H9 (cell line): ENCODE data around the gene ARHGAP27. TPM values are rescaled to one million over a fixed set of nuclear protein-coding genes. Genes with fewer than 3 reads are reported as not detected.
A peak's percentile ranks its signal among the peaks of the same experiment; 100 is the strongest.

ENCODE experiments used
- DNase-seq: peaks from one replicate; pipeline ENCODE4 v3.0.0-alpha.2; 2017
- H2AFZ ChIP-seq: one replicate; pipeline ENCODE4 v1.6.1; 2013; ENCODE audit warnings: mild to moderate bottlenecking, low read length, control low read depth, moderate library complexity
- H2AK5ac ChIP-seq: 2 replicates; pipeline ENCODE4 v1.6.1; 2013; ENCODE audit warnings: low read length, control low read depth, mixed read lengths; ENCODE audit not compliant: insufficient read length
- H2BK120ac ChIP-seq: one replicate; pipeline ENCODE4 v1.6.1; 2013; ENCODE audit warnings: low read depth, mild to moderate bottlenecking, low read length, control low read depth, inconsistent platforms; ENCODE audit not compliant: poor library complexity, severe bottlenecking
- H2BK12ac ChIP-seq: 2 replicates; pipeline ENCODE4 v1.6.1; 2013; ENCODE audit warnings: low read length, control low read depth, mixed read lengths, low read depth; ENCODE audit not compliant: insufficient read length
- H2BK15ac ChIP-seq: 2 replicates; pipeline ENCODE4 v1.6.1; 2013; ENCODE audit warnings: low read depth, low read length, control low read depth
- H2BK20ac ChIP-seq: one replicate; pipeline ENCODE4 v1.6.1; 2013; ENCODE audit warnings: low read depth, mild to moderate bottlenecking, low read length, control low read depth, inconsistent platforms; ENCODE audit not compliant: poor library complexity, severe bottlenecking
- H2BK5ac ChIP-seq: 2 replicates; pipeline ENCODE4 v1.6.1; 2013; ENCODE audit warnings: low read length, control low read depth, mixed read lengths; ENCODE audit not compliant: insufficient read length
- H3K14ac ChIP-seq: 2 replicates; pipeline ENCODE4 v1.6.1; 2013; ENCODE audit warnings: low read length, control low read depth; ENCODE audit not compliant: insufficient read depth
- H3K18ac ChIP-seq: 2 replicates; pipeline ENCODE4 v1.6.1; 2013; ENCODE audit warnings: low read depth, mild to moderate bottlenecking, mixed read lengths, low read length, control low read depth; ENCODE audit not compliant: insufficient read length
- H3K23ac ChIP-seq: 2 replicates; pipeline ENCODE4 v1.6.1; 2013; ENCODE audit warnings: low read length, control low read depth, mixed read lengths, low read depth; ENCODE audit not compliant: insufficient read length
- H3K23me2 ChIP-seq: 2 replicates; pipeline ENCODE4 v1.6.1; 2013; ENCODE audit warnings: low read depth, mild to moderate bottlenecking, mixed read lengths, low read length, control low read depth; ENCODE audit not compliant: insufficient read length, poor library complexity, severe bottlenecking
- H3K27ac ChIP-seq: 2 replicates; pipeline ENCODE4 v1.5.1; 2013; ENCODE audit warnings: low read length, control low read depth, mixed read lengths, low read depth; ENCODE audit not compliant: insufficient read length
- H3K27me3 ChIP-seq: 2 replicates; pipeline ENCODE4 v1.6.1; 2013; ENCODE audit warnings: low read length, control low read depth, inconsistent platforms; ENCODE audit not compliant: insufficient read depth
- H3K4ac ChIP-seq: 2 replicates; pipeline ENCODE4 v1.6.1; 2013; ENCODE audit warnings: low read depth, mild to moderate bottlenecking, control low read depth, inconsistent platforms, low read length, moderate library complexity
- H3K4me1 ChIP-seq: 2 replicates; pipeline ENCODE4 v1.6.1; 2013; ENCODE audit warnings: low read length, control low read depth, inconsistent platforms; ENCODE audit not compliant: insufficient read depth
- H3K4me2 ChIP-seq: 2 replicates; pipeline ENCODE4 v1.6.1; 2013; ENCODE audit warnings: low read length, control low read depth, mixed read lengths; ENCODE audit not compliant: insufficient read length, insufficient read depth
- H3K56ac ChIP-seq: 2 replicates; pipeline ENCODE4 v1.6.1; 2013; ENCODE audit warnings: low read depth, mild to moderate bottlenecking, mixed read lengths, low read length, control low read depth; ENCODE audit not compliant: insufficient read length
- H3K79me1 ChIP-seq: 2 replicates; pipeline ENCODE4 v1.6.1; 2013; ENCODE audit warnings: low read depth, mild to moderate bottlenecking, moderate library complexity, low read length, control low read depth, inconsistent platforms; ENCODE audit not compliant: insufficient read depth, poor library complexity, severe bottlenecking
- H3K79me2 ChIP-seq: 2 replicates; pipeline ENCODE4 v1.6.1; 2013; ENCODE audit warnings: low read length, control low read depth, inconsistent platforms; ENCODE audit not compliant: insufficient read depth
- H3K9ac ChIP-seq: 2 replicates; pipeline ENCODE4 v1.6.1; 2013; ENCODE audit warnings: low read length, control low read depth, mixed read lengths; ENCODE audit not compliant: insufficient read length; ENCODE audit errors: extremely low read depth
- H3K9me3 ChIP-seq: one replicate; pipeline ENCODE4 v1.6.1; 2013; ENCODE audit warnings: low read depth, low read length, inconsistent platforms; ENCODE audit not compliant: control insufficient read depth
- H3T11ph ChIP-seq: one replicate; pipeline ENCODE4 v1.6.1; 2013; ENCODE audit warnings: mild to moderate bottlenecking, low read length, control low read depth, inconsistent platforms
- H4K20me1 ChIP-seq: one replicate; pipeline ENCODE4 v1.6.1; 2013; ENCODE audit not compliant: control insufficient read depth, insufficient read length, insufficient read depth
- H4K5ac ChIP-seq: 2 replicates; pipeline ENCODE4 v1.6.1; 2013; ENCODE audit warnings: low read depth, mild to moderate bottlenecking, mixed read lengths, low read length, control low read depth; ENCODE audit not compliant: insufficient read length
- H4K8ac ChIP-seq: replicated peaks from 2 replicates; pipeline ENCODE4 v1.6.1; 2013; ENCODE audit warnings: low read length, control low read depth, mixed read lengths, low read depth; ENCODE audit not compliant: insufficient read length
- H4K91ac ChIP-seq: 2 replicates; pipeline ENCODE4 v1.6.1; 2013; ENCODE audit warnings: low read depth, mild to moderate bottlenecking, moderate library complexity, mixed read lengths, low read length, control low read depth; ENCODE audit not compliant: insufficient read length
- H3K27ac Mint-ChIP-seq, 3 experiments: 2 replicates in 2 of 3; 3 replicates in 1 of 3; pipeline ENCODE4 v1.8.0; 2020 to 2021; ENCODE audit warnings: mixed read lengths in 3 of 3, mild to moderate bottlenecking in 1 of 3, moderate library complexity in 1 of 3
- H3K27me3 Mint-ChIP-seq: 2 replicates; pipeline ENCODE4 v1.8.0; 2021; ENCODE audit warnings: low read depth, mild to moderate bottlenecking, moderate library complexity, mixed read lengths
- H3K36me3 Mint-ChIP-seq, 3 experiments: 2 replicates in 2 of 3; 3 replicates in 1 of 3; pipeline ENCODE4 v1.8.0; 2020 to 2021; ENCODE audit warnings: low read depth in 3 of 3, mixed read lengths in 3 of 3; ENCODE audit not compliant: insufficient read depth in 1 of 3
- H3K4me1 Mint-ChIP-seq, 2 experiments: 2 replicates each; pipeline ENCODE4 v1.8.0; 2020; ENCODE audit warnings: mixed read lengths in 2 of 2
- H3K4me3 Mint-ChIP-seq, 2 experiments: 2 replicates in 1 of 2; 3 replicates in 1 of 2; pipeline ENCODE4 v1.8.0; 2020 to 2021; ENCODE audit warnings: mild to moderate bottlenecking in 2 of 2, mixed read lengths in 2 of 2, moderate library complexity in 1 of 2
- H3K9me3 Mint-ChIP-seq, 2 experiments: 2 replicates in 1 of 2; 3 replicates in 1 of 2; pipeline ENCODE4 v1.8.0; 2020; ENCODE audit warnings: mild to moderate bottlenecking in 2 of 2, mixed read lengths in 2 of 2, moderate library complexity in 1 of 2
- CTCF ChIP-seq: fragments of 200-600 bp; sonication (generic); conservative IDR thresholded peaks from 3 replicates; pipeline ENCODE4 v1.8.0; 2021; ENCODE audit warnings: antibody characterized with exemption, mild to moderate bottlenecking
- WGBS: extraction: QIAGEN DNeasy Blood & Tissue Kit; methylation state at CpG from one replicate; pipeline ENCODE4 v1.1.7; 2013; ENCODE audit warnings: missing lambda C conversion rate, low lambda C conversion rate, mixed read lengths; ENCODE audit not compliant: insufficient read length; ENCODE audit errors: extremely low coverage; 5-methylcytosine and 5-hydroxymethylcytosine counted together
- total RNA-seq: library from RNA; stranded (reverse); gene quantifications from 2 replicates; pipeline ENCODE4 v1.2.1, GENCODE V29; 2021

Gene ARHGAP27
- total RNA-seq, 1 experiment from 2014 or later, result 9.9 TPM

- H3T11ph ChIP-seq, result no peak overlapping the region
- H3K4me2 ChIP-seq, result no peak overlapping the region
- no peak overlapping the region for H2BK120ac ChIP-seq
- H3K4ac ChIP-seq, result no peak overlapping the region
- no peak overlapping the region for H3K18ac ChIP-seq
- no peak overlapping the region for H4K8ac ChIP-seq
- no peaks in the 10 kb centered on the region for H3K27me3 ChIP-seq
- H2AK5ac ChIP-seq, result no peak overlapping the region
- H4K5ac ChIP-seq, result no peak overlapping the region
- TF ChIP-seq CTCF, result no peak
- DNase-seq, result peak; percentile 56
- no peak overlapping the region for H3K56ac ChIP-seq
- no peaks in the 10 kb centered on the region for H3K79me1 ChIP-seq
- no peak overlapping the region for H3K4me3 Mint-ChIP-seq
- H3K36me3 Mint-ChIP-seq, result peaks cover 0 to 8% (median 5%) of the 10 kb centered on the region in 3 experiments; a peak in 1 of 7 replicates
- H2AFZ ChIP-seq, result no peak overlapping the region
- H4K20me1 ChIP-seq, result peaks cover 3% of the 10 kb centered on the region
- no peak overlapping the region for H4K91ac ChIP-seq
- no peak overlapping the region for H3K23ac ChIP-seq
- no peak overlapping the region for H2BK20ac ChIP-seq
- no peaks in the 10 kb centered on the region for H3K9me3 ChIP-seq
- H3K9me3 Mint-ChIP-seq, result no peaks in the 10 kb centered on the region
- peaks cover 3% of the 10 kb centered on the region; the same call in 1 of the 2 replicates for H3K4me1 ChIP-seq
- no peak overlapping the region for H3K27ac ChIP-seq
- WGBS, result no CpG with 5 or more reads among the region's 10 CpGs
- H2BK15ac ChIP-seq, result no peak overlapping the region
- H3K14ac ChIP-seq, result no peak overlapping the region
- no peak overlapping the region for H3K9ac ChIP-seq
- peaks cover 21 to 24% of the 10 kb centered on the region in 2 experiments for H3K4me1 Mint-ChIP-seq
- no peak overlapping the region for H2BK12ac ChIP-seq
- H3K23me2 ChIP-seq, result peaks cover 6% of the 10 kb centered on the region
- H3K79me2 ChIP-seq, result no peaks in the 10 kb centered on the region
- H3K27me3 Mint-ChIP-seq, result peaks cover 3% of the 10 kb centered on the region
- H2BK5ac ChIP-seq, result no peak overlapping the region
- no peak overlapping the region for H3K27ac Mint-ChIP-seq
Observed at GRCh38 chr17:45403906-45404490, 28.7 kb downstream of the ARHGAP27 start.
